ENCODE results near the gene PTPRM.

Gene PTPRM

GRCh38 chr18:7809455-7809854, 242.3 kb downstream of the PTPRM start:
- DNase-seq (ENCODE audit: low read depth) = no peak

GRCh38 chr18:7809978-7810377, 242.9 kb downstream of the PTPRM start:
- no peak for DNase-seq (ENCODE audit: low read depth)

GRCh38 chr18:7812431-7813063, 245.4 kb downstream of the PTPRM start:
- DNase-seq (ENCODE audit: low read depth) = no peak

- no peak for DNase-seq (ENCODE audit: low read depth)
Measured at GRCh38 chr18:7813131-7813530, 246.0 kb downstream of the PTPRM start.

- no peak for DNase-seq (ENCODE audit: low read depth)
Measured at GRCh38 chr18:7814754-7815315, 247.7 kb downstream of the PTPRM start.

GRCh38 chr18:7815787-7816186, 248.7 kb downstream of the PTPRM start:
- DNase-seq (ENCODE audit: low read depth) = no peak

- DNase-seq (ENCODE audit: low read depth) = no peak
Measured at GRCh38 chr18:7817575-7818230, 250.6 kb downstream of the PTPRM start.

GRCh38 chr18:7821784-7822183, 254.7 kb downstream of the PTPRM start:
- no peak for DNase-seq (ENCODE audit: low read depth)

GRCh38 chr18:7822435-7823331, 255.6 kb downstream of the PTPRM start:
- no peak for DNase-seq (ENCODE audit: low read depth)

GRCh38 chr18:7824970-7825369, 257.9 kb downstream of the PTPRM start:
- DNase-seq (ENCODE audit: low read depth) = no peak

GRCh38 chr18:7830468-7830867, 263.4 kb downstream of the PTPRM start:
- DNase-seq (ENCODE audit: low read depth) = no peak

GRCh38 chr18:7839548-7839947, 272.4 kb downstream of the PTPRM start:
- DNase-seq (ENCODE audit: low read depth) = no peak

- DNase-seq (ENCODE audit: low read depth) = no peak
Measured at GRCh38 chr18:7840411-7840810, 273.3 kb downstream of the PTPRM start.

- no peak for DNase-seq (ENCODE audit: low read depth)
Measured at GRCh38 chr18:7844017-7844416, 276.9 kb downstream of the PTPRM start.

- no peak for DNase-seq (ENCODE audit: low read depth)
Measured at GRCh38 chr18:7844418-7844817, 277.3 kb downstream of the PTPRM start.

- DNase-seq (ENCODE audit: low read depth) = no peak
Measured at GRCh38 chr18:7846335-7846734, 279.2 kb downstream of the PTPRM start.

GRCh38 chr18:7847357-7848053, 280.4 kb downstream of the PTPRM start:
- no peak for DNase-seq (ENCODE audit: low read depth)

GRCh38 chr18:7848054-7848412, 280.9 kb downstream of the PTPRM start:
- no peak for DNase-seq (ENCODE audit: low read depth)

GRCh38 chr18:7850446-7850845, 283.3 kb downstream of the PTPRM start:
- no peak for DNase-seq (ENCODE audit: low read depth)

- DNase-seq (ENCODE audit: low read depth) = no peak
Measured at GRCh38 chr18:7855028-7855427, 287.9 kb downstream of the PTPRM start.

- DNase-seq (ENCODE audit: low read depth) = no peak
Measured at GRCh38 chr18:7855671-7856070, 288.6 kb downstream of the PTPRM start.

GRCh38 chr18:7856116-7856515, 289.0 kb downstream of the PTPRM start:
- DNase-seq (ENCODE audit: low read depth) = no peak

Data from stimulated activated CD8-positive, alpha-beta memory T cell treated with anti-CD3 and anti-CD28 coated beads, Interleukin-4, amount 100 ng/mL, for 24 hours (primary cell).